Measurements from ENCODE around the gene TMPRSS9.

Gene TMPRSS9

GRCh38 chr19:2358548-2359173, 1.4 kb upstream of the TMPRSS9 start:
- no peak for DNase-seq (ENCODE audit: low read depth in 2 of 2, low spot score in 1 of 2)

DNA sequence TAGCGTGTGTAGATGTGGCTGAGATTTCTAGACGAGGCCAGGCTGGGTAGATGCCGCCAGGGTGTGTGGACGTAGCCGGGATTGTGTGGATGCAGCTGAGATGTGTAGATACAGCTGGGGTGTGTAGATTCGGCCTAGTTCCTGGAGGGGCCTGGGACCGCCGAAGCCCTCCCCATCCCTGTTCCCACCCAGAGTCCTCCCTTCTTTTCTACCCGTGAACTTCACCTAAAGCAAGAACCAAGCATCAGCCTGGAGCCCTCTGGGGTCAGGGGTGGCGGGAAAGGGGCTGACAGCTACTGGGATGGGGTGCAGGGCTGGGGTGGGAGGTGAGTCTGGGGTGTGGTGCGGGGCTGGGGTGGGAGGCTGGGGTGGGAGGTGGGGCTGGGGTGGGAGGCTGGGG, 768 bp downstream of the TMPRSS9 start:
- no peak for DNase-seq (ENCODE audit: low read depth in 2 of 2, low spot score in 1 of 2)

- DNase-seq (ENCODE audit: low read depth in 2 of 2, low spot score in 1 of 2) = no peak
These were observed 1.4 kb downstream of the TMPRSS9 start for GRCh38 chr19:2361246-2362045.

- no peak for DNase-seq (ENCODE audit: low read depth in 2 of 2, low spot score in 1 of 2)
These were observed 2.2 kb downstream of the TMPRSS9 start for GRCh38 chr19:2362046-2362969.

GRCh38 chr19:2362970-2363300, 2.9 kb downstream of the TMPRSS9 start:
- DNase-seq (ENCODE audit: low read depth in 2 of 2, low spot score in 1 of 2) = no peak

DNA sequence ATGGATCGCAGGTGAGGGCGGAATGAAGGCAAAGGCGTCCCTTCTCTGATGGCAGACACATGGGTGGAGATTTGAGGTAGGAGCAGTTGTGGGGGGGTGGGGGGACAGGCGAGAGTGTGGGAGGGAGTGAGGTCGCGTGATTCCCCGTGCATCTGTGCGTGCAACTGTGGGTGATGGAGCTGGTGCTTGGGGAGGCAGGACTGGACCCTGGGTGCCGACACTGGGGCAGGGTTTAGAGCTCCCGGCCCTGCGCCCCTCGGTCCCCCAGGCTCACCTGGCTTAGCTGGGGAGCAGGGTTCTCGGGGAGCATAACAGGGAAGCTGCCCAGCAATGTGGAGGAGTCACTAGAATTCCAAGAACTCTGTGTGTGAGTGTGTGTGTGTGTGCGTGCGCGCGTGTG, 3.4 kb downstream of the TMPRSS9 start:
- no peak for DNase-seq (ENCODE audit: low read depth in 2 of 2, low spot score in 1 of 2)

DNA sequence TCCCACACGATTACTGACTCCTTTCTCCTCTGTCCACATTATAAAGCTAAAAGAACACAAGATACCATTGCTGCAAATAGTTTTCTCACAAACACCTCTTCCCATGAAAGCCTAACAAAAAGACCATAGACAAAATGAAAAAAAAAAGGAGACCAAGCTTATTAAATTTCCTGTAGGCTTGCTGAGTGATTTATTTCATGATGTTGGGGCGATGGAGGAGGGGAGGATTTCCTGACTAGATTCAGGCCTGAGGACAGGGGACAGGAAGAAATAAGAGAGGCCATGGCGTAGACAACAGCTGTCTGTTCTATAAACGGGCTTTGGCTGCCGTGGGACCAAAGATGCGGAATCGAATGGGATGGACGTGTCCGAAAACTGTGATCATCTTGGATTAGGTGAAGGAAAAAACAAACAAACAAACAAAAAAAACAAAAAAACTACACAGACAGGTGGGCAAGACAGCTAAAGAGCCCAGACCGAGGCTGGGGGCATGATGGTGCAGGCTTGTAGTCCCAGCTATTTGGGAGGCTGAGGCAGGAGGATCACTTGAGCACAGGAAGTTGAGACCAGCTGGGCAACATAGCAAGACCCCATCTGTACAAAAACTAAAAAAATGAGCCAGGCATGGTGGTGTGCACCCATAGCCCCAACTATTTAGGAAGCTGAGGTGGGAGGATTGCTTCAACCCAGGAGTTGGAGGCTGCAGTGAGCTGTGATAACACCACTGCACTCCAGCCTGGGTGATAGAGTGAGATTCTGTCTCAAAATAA, 5.3 kb downstream of the TMPRSS9 start:
- DNase-seq (ENCODE audit: low read depth in 2 of 2, low spot score in 1 of 2) = no peak

GRCh38 chr19:2371656-2372055, 11.6 kb downstream of the TMPRSS9 start:
- DNase-seq (ENCODE audit: low read depth in 2 of 2, low spot score in 1 of 2) = no peak

DNA sequence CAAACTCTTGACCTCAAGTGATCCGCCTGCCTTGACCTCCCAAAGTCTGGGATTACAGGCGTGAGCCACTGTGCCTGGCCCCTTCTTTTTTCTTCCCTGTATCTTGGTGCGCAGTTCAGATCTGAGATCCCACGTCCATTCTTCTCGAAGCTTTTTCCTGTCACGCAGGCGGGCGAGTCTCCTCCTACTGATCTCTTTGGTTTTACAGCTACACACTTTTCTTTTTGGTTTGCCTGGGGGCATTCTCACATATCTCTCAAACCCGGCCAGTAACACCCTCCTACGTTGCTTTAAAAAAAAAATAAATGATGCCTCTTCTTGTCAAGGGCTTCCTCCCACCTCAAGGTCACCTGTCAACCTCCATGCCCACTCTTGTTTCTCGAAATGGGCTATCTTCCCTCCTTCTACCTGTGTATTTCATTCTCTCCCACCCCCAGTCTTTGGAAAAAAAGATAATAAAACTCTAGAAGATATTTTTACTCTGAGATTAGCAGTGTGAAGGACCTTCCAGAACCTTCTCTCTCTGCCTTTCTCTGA, 12.1 kb downstream of the TMPRSS9 start:
- no peak for DNase-seq (ENCODE audit: low read depth in 2 of 2, low spot score in 1 of 2)

DNA sequence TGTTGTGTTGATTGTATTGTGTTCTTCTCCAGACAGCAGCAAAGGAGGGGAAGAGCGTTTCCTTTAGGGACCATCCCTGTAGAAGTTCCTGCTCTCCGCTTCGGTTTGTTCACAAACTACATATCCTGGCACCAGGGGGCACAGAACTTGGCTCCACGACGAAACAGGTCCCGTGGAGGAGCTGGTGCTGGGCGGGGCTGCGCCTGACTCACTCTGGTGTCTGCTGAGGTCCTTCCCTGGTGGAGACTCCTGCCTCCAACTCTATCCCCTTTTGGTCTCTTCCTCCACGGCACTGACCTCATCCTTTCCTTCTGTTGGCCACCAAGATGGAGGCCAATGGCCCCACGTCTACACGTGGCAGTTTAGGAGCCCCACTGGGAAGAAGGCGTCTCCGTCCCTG, 14.7 kb downstream of the TMPRSS9 start:
- DNase-seq (ENCODE audit: low read depth in 2 of 2, low spot score in 1 of 2) = no peak

DNA sequence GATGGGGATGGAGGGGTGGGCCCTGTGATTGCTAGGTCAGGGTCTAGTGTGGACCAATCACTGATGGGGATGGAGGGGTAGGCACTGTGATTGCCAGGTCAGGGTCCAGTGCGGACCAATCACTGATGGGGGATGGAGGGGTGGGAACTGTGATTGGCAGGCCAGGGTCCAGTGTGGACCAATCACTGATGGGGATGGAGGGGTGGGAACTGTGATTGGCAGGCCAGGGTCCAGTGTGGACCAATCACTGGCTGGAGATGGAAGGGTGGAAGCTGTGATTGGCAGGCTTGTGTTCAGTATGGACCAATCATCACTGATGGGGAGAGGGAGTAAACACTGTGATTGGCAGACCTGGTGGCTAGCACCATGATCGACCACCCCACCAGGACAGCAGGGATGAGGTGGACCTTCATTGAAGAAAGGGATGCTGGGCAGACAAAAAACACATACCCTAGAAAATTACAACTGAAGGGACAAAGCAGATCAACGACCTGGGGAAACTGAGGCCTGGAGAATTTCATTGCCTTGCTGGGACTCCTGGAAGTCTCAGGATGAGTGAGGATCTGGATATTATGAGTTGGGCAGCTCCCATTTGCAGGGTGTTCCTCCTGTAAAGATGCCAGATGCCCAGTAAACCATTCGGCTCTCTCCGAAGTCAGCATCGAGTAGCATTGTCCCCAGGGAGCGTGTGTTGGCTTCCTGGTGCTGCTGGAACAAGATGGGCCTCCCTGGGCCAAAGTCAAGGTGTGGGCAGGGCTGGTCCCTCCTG, 15.5 kb downstream of the TMPRSS9 start:
- no peak for DNase-seq (ENCODE audit: low read depth in 2 of 2, low spot score in 1 of 2)

- DNase-seq (ENCODE audit: low read depth in 2 of 2, low spot score in 1 of 2) = no peak
These were observed 16.9 kb downstream of the TMPRSS9 start for GRCh38 chr19:2376784-2377519.

DNA sequence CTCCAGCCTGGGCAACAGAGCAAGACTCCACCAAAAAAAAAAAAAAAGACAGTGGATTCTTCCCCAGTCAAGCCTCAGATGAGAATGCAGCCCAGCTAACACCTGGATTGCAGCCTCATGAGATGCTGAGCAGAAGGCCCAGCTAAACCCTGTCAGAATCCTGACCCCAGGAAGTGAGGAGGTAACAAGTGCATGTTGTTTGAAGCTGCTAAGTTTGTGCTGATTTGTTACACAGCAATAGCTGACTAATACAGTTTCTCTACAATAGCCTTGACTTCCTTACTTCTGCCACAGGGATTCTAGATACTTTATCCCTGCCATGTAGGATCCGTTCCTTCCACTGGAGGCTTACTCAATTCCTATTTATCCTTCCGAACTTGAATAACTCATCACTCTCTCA, 20.5 kb downstream of the TMPRSS9 start:
- no peak for DNase-seq (ENCODE audit: low read depth in 2 of 2, low spot score in 1 of 2)

DNA sequence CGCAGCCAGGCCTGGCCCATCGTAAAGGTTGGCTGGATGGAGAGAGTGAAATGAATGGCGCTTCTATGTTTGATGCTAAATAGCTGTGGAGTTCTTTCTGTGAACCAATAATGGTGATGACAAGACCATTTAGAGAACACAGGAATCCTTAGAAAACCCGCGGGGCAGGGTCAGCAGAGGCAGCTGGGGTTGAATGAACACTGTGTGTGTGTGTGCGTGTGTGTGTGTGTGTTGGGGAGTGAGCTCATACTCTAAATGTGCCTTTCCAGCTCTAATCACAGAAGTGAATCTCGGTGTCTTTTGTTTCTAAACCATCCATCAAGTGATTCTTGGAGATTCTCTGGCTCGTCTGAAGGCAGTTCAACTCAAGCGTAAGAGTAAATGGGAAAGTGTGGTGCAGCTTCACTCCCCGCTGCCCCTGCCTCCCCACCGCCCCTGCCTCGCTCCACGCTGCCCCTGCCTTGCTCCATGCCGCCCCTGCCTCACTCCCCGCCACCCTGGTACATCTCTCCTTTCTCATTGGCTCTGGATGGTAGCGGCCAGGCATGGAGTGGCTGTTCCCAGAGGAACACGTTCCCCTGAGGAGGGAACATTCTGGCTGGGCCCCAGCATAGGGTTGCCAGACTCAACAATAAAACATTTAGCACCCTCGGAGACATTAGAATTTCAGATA, 21.2 kb downstream of the TMPRSS9 start:
- DNase-seq (ENCODE audit: low read depth in 2 of 2, low spot score in 1 of 2) = no peak

- no peak for DNase-seq (ENCODE audit: low read depth in 2 of 2, low spot score in 1 of 2)
These were observed 22.6 kb downstream of the TMPRSS9 start for GRCh38 chr19:2382530-2383222.

- DNase-seq (ENCODE audit: low read depth in 2 of 2, low spot score in 1 of 2) = no peak
These were observed 25.1 kb downstream of the TMPRSS9 start for GRCh38 chr19:2385053-2385721.

DNA sequence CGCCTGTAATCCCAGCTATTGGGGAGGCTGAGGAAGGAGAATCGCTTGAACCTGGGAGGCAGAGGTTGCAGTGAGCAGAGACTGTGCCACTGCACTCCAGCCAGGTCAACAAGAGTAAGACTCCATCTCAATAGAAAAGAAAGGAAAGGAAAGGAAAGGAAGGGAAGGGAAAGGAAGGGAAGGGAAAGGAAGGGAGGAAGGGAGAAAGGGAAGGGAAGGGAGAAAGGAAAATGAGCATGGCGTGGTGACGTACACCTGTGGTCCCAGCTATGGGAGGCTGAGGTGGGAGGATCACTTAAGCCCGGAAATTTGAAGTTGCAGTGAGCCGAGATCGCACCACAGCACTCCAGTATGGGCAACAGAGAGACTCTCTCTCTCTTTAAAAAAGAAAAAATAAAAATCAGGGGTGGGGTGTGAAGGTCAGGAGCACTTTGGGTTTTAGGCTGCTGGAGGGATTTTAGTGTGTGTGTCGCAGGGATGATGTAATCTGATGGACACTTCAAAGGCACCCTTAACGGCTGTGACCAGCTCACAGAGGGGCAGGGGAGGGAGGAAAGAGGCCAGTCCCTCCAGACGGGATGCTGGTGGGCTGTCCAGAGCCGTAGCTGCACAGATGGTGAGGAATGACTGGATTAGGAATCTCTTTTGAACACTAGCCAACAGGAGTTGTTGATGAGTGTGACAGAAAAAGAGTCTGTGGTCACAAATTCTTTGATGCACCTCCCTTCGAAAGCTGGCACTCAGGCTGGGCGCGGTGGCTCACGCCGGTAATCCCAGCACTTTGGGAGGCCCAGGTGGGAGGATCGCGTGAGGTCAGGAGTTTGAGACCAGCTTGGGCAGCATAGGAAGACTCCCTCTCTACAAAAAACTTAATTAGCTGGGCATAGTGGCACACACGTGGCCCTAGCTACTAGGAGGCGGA, 27.6 kb downstream of the TMPRSS9 start:
- no peak for DNase-seq (ENCODE audit: low read depth in 2 of 2, low spot score in 1 of 2)
